Lower lobe of right lung (tissue), 2 donors: Measurements from ENCODE around the gene LRP1-AS. TPM values are rescaled to one million over a fixed set of nuclear protein-coding genes. Genes with fewer than 3 reads are reported as not detected.

ENCODE experiments used
- ATAC-seq, 2 donors: fragments of 200-7000 bp; cut with Tn5 transposase; one replicate each; pipeline ENCODE4 v1.9.1; 2020 to 2022; ENCODE audit warnings: mild to moderate bottlenecking in 2 of 2, moderate library complexity in 2 of 2
- DNase-seq: peaks from one replicate; pipeline ENCODE4 v3.0.0-alpha.2; 2020
- H3K27ac ChIP-seq: fragments of 200-600 bp; one replicate; pipeline ENCODE4 v1.8.0; 2022
- H3K27me3 ChIP-seq: fragments of 200-600 bp; one replicate; pipeline ENCODE4 v1.8.0; 2022; ENCODE audit warnings: low read depth
- H3K36me3 ChIP-seq: fragments of 200-600 bp; one replicate; pipeline ENCODE4 v1.8.0; 2022; ENCODE audit warnings: mild to moderate bottlenecking
- H3K4me1 ChIP-seq: fragments of 200-600 bp; one replicate; pipeline ENCODE4 v1.8.0; 2022
- H3K4me3 ChIP-seq: fragments of 200-600 bp; one replicate; pipeline ENCODE4 v1.8.0; 2022; ENCODE audit warnings: mild to moderate bottlenecking
- H3K9me3 ChIP-seq: fragments of 200-600 bp; one replicate; pipeline ENCODE4 v1.8.0; 2022
- CTCF ChIP-seq: fragments of 200-600 bp; IDR thresholded peaks from one replicate; pipeline ENCODE4 v1.8.0; 2022; ENCODE audit warnings: antibody characterized with exemption, mild to moderate bottlenecking
- intact Hi-C: fragments of 100-400 bp; cut with DNase I; formaldehyde crosslinking; loops from one replicate; pipeline ENCODE4 v1.11.0; 2022
- total RNA-seq: library from RNA; stranded (reverse); fragmentation: NEBNext Ultra II Directional; extraction: Animal tissue kit (Norgen Biotek cat#: 25700); gene quantifications from one replicate; pipeline ENCODE4 v1.2.1, GENCODE V29; 2021
- donor health status: DM: no; HTN: yes; CAD: no; lungs with severe emphysema.

Gene LRP1-AS
- total RNA-seq, 1 donor from 2014 or later: not detected

GRCh38 chr12:57128519-57129247 lies 18.7 kb downstream of the LRP1-AS start:
- Histone ChIP-seq H3K9me3 (no peaks in the 10 kb centered on the region), H3K27me3 (no peaks in the 10 kb centered on the region), H3K27ac (peak overlapping the region; percentile 92), H3K4me1 (peaks cover 50% of the 10 kb centered on the region), H3K36me3 (no peaks in the 10 kb centered on the region), H3K4me3 (peak overlapping the region; percentile 95)
- no peak for DNase-seq
- TF ChIP-seq CTCF: no peak
- intact Hi-C loops: loop anchor here (10.0 kb wide), 1 partner anchor 46 kb away; no protein-coding TSS in a partner anchor
- ATAC-seq: no peak

- intact Hi-C loops: loop anchor here (10.0 kb wide), 1 partner anchor 47 kb away; no protein-coding TSS in a partner anchor
- TF ChIP-seq CTCF: no peak
- H3K9me3 ChIP-seq: no peaks in the 10 kb centered on the region
- H3K36me3 ChIP-seq: no peaks in the 10 kb centered on the region
- ATAC-seq: peak; percentile 86 to 87
- DNase-seq: peak; percentile 87
- H3K27ac ChIP-seq: peak within 1 kb of the TSS; percentile 92
- H3K27me3 ChIP-seq: no peaks in the 10 kb centered on the region
- H3K4me1 ChIP-seq: peaks cover 43% of the 10 kb centered on the region
- H3K4me3 ChIP-seq: peak within 1 kb of the TSS; percentile 95
Observed at GRCh38 chr12:57127726-57128518, 19.5 kb downstream of the LRP1-AS start, which contains the start of gene LRP1. Gene LRP1 (plus strand): TSS chr12:57128483. CDS start chr12:57128965, 482 bp downstream.

GRCh38 chr12:57127101-57127725 lies 20.2 kb downstream of the LRP1-AS start:
- Histone ChIP-seq H3K27me3 (no peaks in the 10 kb centered on the region), H3K36me3 (no peaks in the 10 kb centered on the region), H3K9me3 (no peaks in the 10 kb centered on the region), H3K4me1 (peaks cover 36% of the 10 kb centered on the region), H3K4me3 (peak overlapping the region; percentile 95), H3K27ac (peak overlapping the region; percentile 92)
- intact Hi-C loops: loop anchor here (10.0 kb wide), 1 partner anchor 48 kb away; no protein-coding TSS in a partner anchor
- DNase-seq: peak; percentile 86
- ATAC-seq: peak; percentile 78 to 80
- TF ChIP-seq CTCF: peak; percentile 30

GRCh38 chr12:57126561-57126960 lies 20.9 kb downstream of the LRP1-AS start:
- TF ChIP-seq CTCF: no peak
- no peak for DNase-seq
- Histone ChIP-seq H3K4me1 (peaks cover 30% of the 10 kb centered on the region), H3K4me3 (peak overlapping the region; percentile 95), H3K36me3 (no peaks in the 10 kb centered on the region), H3K9me3 (no peaks in the 10 kb centered on the region), H3K27me3 (no peaks in the 10 kb centered on the region), H3K27ac (peak overlapping the region; percentile 92)
- ATAC-seq: no peak
- intact Hi-C loops: loop anchor here (10.0 kb wide), 1 partner anchor 48 kb away; no protein-coding TSS in a partner anchor

- Histone ChIP-seq H3K4me1 (peaks cover 25% of the 10 kb centered on the region), H3K36me3 (no peaks in the 10 kb centered on the region), H3K9me3 (no peaks in the 10 kb centered on the region), H3K27ac (no peak overlapping the region), H3K27me3 (no peaks in the 10 kb centered on the region), H3K4me3 (no peak overlapping the region)
- no peak for TF ChIP-seq CTCF
- ATAC-seq: no peak
- DNase-seq: no peak
- intact Hi-C loops: loop anchor here (10.0 kb wide), 1 partner anchor 49 kb away; no protein-coding TSS in a partner anchor
Observed at GRCh38 chr12:57126061-57126460, 21.4 kb downstream of the LRP1-AS start.
